ENCODE measurements around the gene SMC1B. TPM values are rescaled to one million over a fixed set of nuclear protein-coding genes. Genes with fewer than 3 reads are reported as not detected.
A peak's percentile ranks its signal among the peaks of the same experiment; 100 is the strongest.

The SMC1B gene
- total RNA-seq, 2 donors from 2014 or later, result 2.7 to 3.2 TPM

DNA sequence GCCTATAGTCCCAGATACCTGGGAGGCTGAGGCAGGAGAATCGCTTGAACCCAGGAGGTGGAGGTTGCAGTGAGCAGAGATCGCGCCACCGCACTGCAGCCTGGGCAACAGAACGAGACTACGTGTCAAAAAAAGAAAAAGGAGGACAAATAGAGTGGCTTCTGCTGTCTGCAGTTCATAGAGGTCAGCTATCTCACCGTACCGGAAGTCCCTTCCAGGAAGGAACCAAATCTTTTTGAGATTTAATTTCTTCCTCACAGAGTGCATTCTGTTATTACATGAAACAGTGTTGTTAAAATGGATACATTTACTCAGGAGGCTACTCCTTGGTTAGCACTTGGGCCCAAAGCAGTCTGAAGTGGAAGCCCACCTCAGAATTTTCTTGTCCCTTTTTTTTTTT is 70.3 kb downstream of the SMC1B start:
- Mint-ChIP-seq H3K27me3 (ENCODE audit: low read depth) (no peaks in the 10 kb centered on the region), H3K4me1 (ENCODE audit: low read depth) (peaks cover 26% of the 10 kb centered on the region), H3K9me3 (peaks cover 0 to 2% of the 10 kb centered on the region in 2 donors), H3K4me3 (no peak overlapping the region), H3K36me3 (ENCODE audit: insufficient read depth in 2 of 2) (peaks cover 1 to 18% of the 10 kb centered on the region in 2 donors), H3K27ac (no peak overlapping the region)
- ATAC-seq (replicated peaks in 1 of 2), result no peak
- no peak for DNase-seq

DNA sequence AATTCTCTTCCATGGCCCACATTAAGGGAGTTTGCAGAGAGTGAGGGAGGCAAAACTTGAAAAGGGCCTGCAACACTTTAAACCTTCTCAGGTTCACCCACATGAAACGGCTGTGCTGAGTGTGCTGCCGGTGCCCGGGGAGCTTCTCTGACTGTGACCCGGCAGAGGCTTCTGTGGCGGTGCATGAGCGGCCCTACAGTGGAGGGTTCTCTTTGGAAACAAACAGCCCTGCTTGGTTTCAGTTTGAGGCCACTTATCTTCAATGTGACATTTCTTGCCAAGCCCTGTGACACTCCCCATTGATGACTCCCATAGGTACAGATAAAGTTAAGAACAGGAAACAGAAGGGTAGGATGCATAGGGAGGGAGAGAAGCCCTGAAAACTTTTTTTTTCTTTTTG is 71.9 kb downstream of the SMC1B start:
- peaks cover 4 to 32% of the 10 kb centered on the region in 2 donors for H3K36me3 Mint-ChIP-seq (ENCODE audit: insufficient read depth in 2 of 2)
- peak overlapping the region; percentile 21 for H3K27ac Mint-ChIP-seq
- peak overlapping the region in 1 of 2 donors; percentile 17 for H3K4me3 Mint-ChIP-seq
- no peaks in the 10 kb centered on the region for H3K9me3 Mint-ChIP-seq
- peak; percentile 55 to 74 for DNase-seq
- H3K27me3 Mint-ChIP-seq (ENCODE audit: low read depth), result no peaks in the 10 kb centered on the region
- peak; percentile 97 to 99 for ATAC-seq (replicated peaks in 1 of 2)
- peaks cover 37% of the 10 kb centered on the region for H3K4me1 Mint-ChIP-seq (ENCODE audit: low read depth)

DNA sequence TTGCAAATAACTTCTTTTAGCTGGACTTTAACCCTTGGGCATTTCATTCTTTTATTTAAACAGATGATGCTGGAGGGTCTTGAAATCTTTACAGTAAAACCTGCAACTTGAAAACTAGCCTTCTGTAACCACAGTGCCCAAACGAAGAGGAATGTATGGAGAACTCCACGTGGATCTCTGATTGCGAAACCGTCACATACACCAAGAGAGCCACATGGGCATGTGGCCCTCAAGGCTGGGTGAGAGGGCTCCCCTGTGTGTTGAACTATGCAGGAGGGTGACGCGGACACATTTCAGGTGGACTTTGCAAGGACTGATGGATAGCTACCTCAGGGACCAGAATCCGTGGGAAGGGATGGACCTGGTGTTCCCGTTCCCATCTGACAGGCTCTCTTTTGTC is 73.1 kb downstream of the SMC1B start:
- H3K27ac Mint-ChIP-seq, result no peak overlapping the region

DNA sequence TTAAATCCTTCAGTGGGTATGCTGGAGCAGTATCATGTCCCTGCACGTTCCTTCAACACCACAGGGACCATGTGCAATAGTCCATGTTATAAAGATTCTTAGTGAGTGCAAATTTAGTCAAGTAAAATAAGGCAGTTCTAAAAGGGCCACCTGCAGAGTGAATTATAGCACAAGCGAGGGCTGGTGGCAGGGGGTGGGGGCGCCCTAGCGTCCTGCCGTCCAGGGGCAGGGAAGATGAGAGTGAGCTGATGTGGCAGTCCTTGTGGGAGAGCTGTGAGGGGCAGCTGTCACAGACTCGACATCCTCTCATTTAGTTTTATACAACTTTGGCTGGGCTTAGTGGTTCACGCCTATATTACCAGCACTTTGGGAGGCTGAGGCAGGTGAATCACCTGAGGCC is 74.6 kb downstream of the SMC1B start:
- no peaks in the 10 kb centered on the region for H3K9me3 Mint-ChIP-seq
- ATAC-seq (replicated peaks in 1 of 2) (no peak), DNase-seq (no peak)
- H3K4me1 Mint-ChIP-seq (ENCODE audit: low read depth), result peaks cover 36% of the 10 kb centered on the region
- H3K36me3 Mint-ChIP-seq (ENCODE audit: insufficient read depth in 2 of 2), result peaks cover 4 to 36% of the 10 kb centered on the region in 2 donors
- no peak overlapping the region for H3K27ac Mint-ChIP-seq
- H3K4me3 Mint-ChIP-seq, result no peak overlapping the region
- no peaks in the 10 kb centered on the region for H3K27me3 Mint-ChIP-seq (ENCODE audit: low read depth)

More for the DNA sequence above, 73.1 kb downstream of the SMC1B start:
- H3K9me3 Mint-ChIP-seq, result no peaks in the 10 kb centered on the region
- H3K4me3 Mint-ChIP-seq, result no peak overlapping the region
- ATAC-seq (replicated peaks in 1 of 2), result no peak
- DNase-seq, result no peak
- H3K36me3 Mint-ChIP-seq (ENCODE audit: insufficient read depth in 2 of 2), result peaks cover 4 to 37% of the 10 kb centered on the region in 2 donors
- H3K4me1 Mint-ChIP-seq (ENCODE audit: low read depth), result peaks cover 41% of the 10 kb centered on the region
- H3K27me3 Mint-ChIP-seq (ENCODE audit: low read depth), result no peaks in the 10 kb centered on the region

DNA sequence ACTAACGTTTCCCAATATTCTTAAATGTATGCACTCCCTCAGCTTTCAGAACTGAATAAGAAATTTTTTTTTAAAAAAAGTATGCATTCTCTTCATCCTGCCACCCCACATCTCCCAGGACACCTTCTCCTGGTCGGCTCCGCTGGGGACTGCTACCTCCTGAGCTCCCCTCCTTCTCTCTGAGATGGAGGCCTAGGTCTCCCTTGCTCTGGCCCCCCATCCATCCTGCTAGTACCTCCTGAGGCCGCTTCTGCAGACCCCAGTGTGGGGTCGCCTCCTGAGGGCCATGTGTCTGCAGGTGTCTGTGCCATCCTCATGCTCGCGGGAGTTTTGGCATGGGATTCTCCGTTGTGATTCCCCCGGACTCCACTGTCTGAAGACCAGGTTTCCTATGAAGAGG is 75.9 kb downstream of the SMC1B start:
- H3K4me1 Mint-ChIP-seq (ENCODE audit: low read depth), result peaks cover 36% of the 10 kb centered on the region
- ATAC-seq (replicated peaks in 1 of 2), result no peak
- H3K27me3 Mint-ChIP-seq (ENCODE audit: low read depth), result no peaks in the 10 kb centered on the region
- no peaks in the 10 kb centered on the region for H3K9me3 Mint-ChIP-seq
- H3K36me3 Mint-ChIP-seq (ENCODE audit: insufficient read depth in 2 of 2), result peaks cover 5 to 38% of the 10 kb centered on the region in 2 donors
- DNase-seq, result no peak
- no peak overlapping the region for H3K4me3 Mint-ChIP-seq
- H3K27ac Mint-ChIP-seq, result no peak overlapping the region

- Mint-ChIP-seq H3K4me3 (peak overlapping the region; percentile 27 to 49), H3K27me3 (ENCODE audit: low read depth) (no peaks in the 10 kb centered on the region), H3K36me3 (ENCODE audit: insufficient read depth in 2 of 2) (peaks cover 5 to 38% of the 10 kb centered on the region in 2 donors), H3K27ac (no peak overlapping the region), H3K4me1 (ENCODE audit: low read depth) (peaks cover 34% of the 10 kb centered on the region), H3K9me3 (no peaks in the 10 kb centered on the region)
- ATAC-seq (replicated peaks in 1 of 2) (no peak), DNase-seq (no peak)
Measured at GRCh38 chr22:45336971-45337431, 76.4 kb downstream of the SMC1B start.

- Mint-ChIP-seq H3K9me3 (no peaks in the 10 kb centered on the region), H3K4me1 (ENCODE audit: low read depth) (peaks cover 24% of the 10 kb centered on the region), H3K27ac (no peak overlapping the region), H3K4me3 (no peak overlapping the region), H3K27me3 (ENCODE audit: low read depth) (no peaks in the 10 kb centered on the region), H3K36me3 (ENCODE audit: insufficient read depth in 2 of 2) (peaks cover 5 to 35% of the 10 kb centered on the region in 2 donors)
- ATAC-seq (replicated peaks in 1 of 2), result no peak
- DNase-seq, result no peak
Measured at GRCh38 chr22:45335854-45336522, 77.4 kb downstream of the SMC1B start.

DNA sequence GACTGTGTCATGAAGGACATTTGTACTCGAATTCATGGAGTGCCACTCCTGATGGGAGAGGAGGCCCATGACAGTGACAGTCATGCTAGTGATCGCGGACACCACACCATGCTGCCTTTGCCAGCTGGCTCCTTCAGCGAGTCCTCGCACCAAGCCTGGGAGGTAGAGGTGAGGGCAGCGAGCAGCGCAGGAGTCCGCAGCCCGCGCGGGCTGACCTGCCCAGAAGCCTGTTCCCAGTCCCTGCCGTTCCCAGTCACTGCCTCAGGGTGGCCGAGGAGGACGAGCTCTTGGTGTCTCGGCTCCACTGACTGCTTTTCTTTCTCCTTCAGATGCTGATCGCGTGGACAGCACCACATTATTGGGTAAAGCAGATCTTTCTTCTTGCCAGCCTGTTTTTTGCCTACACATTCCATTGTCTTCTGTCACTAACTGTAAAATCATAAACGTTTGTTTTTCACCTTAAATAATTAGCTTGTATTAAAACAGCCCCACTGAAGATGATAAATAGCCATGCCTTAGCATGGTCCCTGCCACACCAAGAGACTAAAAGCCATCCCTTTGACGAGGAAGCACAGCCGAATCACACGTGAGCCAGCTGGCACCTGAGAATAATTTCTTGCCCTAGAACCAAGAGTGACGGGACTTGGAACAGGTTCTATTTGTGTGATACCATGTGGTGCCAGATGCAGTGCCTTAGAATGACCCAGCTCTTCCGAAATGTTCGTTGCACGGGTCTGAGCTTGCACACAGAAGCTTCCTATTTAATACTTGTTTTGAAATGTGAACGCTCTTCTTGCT is 78.2 kb downstream of the SMC1B start:
- no peak overlapping the region for H3K4me3 Mint-ChIP-seq
- no peak overlapping the region for H3K27ac Mint-ChIP-seq
- ATAC-seq (replicated peaks in 1 of 2), result no peak
- DNase-seq, result no peak
- H3K9me3 Mint-ChIP-seq, result no peaks in the 10 kb centered on the region
- H3K36me3 Mint-ChIP-seq (ENCODE audit: insufficient read depth in 2 of 2), result peaks cover 5 to 31% of the 10 kb centered on the region in 2 donors
- H3K4me1 Mint-ChIP-seq (ENCODE audit: low read depth), result peaks cover 16% of the 10 kb centered on the region
- no peaks in the 10 kb centered on the region for H3K27me3 Mint-ChIP-seq (ENCODE audit: low read depth)

DNA sequence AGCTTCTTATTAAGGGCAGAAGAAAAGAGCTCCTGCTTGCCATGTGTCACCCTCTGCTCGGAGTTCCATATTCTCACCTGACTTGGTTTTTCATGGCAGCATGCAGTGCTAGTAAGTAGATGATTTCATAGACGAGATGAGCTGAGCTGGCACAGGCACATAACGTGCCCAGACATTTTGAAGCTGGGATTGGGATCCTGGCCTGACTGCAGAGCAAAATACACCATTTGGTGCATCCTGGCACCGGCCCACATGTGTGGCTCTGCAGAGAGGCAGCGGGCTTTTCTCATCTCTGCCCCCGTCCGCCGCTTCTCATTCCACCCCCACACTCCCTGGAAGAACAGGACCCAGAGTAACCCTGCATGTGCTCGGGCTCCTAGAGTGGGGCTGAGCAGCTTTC is 78.9 kb downstream of the SMC1B start:
- Mint-ChIP-seq H3K27me3 (ENCODE audit: low read depth) (no peaks in the 10 kb centered on the region), H3K9me3 (no peaks in the 10 kb centered on the region), H3K27ac (no peak overlapping the region), H3K4me1 (ENCODE audit: low read depth) (peaks cover 15% of the 10 kb centered on the region), H3K36me3 (ENCODE audit: insufficient read depth in 2 of 2) (peaks cover 4 to 26% of the 10 kb centered on the region in 2 donors), H3K4me3 (no peak overlapping the region)
- no peak for DNase-seq
- no peak for ATAC-seq (replicated peaks in 1 of 2)

GRCh38 chr22:45334068-45334467 is 79.3 kb downstream of the SMC1B start:
- DNase-seq (no peak), ATAC-seq (replicated peaks in 1 of 2) (no peak)
- H3K9me3 Mint-ChIP-seq, result no peaks in the 10 kb centered on the region
- H3K4me1 Mint-ChIP-seq (ENCODE audit: low read depth), result peaks cover 15% of the 10 kb centered on the region
- H3K36me3 Mint-ChIP-seq (ENCODE audit: insufficient read depth in 2 of 2), result peaks cover 4 to 26% of the 10 kb centered on the region in 2 donors
- no peaks in the 10 kb centered on the region for H3K27me3 Mint-ChIP-seq (ENCODE audit: low read depth)
- H3K27ac Mint-ChIP-seq, result no peak overlapping the region
- H3K4me3 Mint-ChIP-seq, result no peak overlapping the region

GRCh38 chr22:45332001-45332400 is 81.4 kb downstream of the SMC1B start:
- Mint-ChIP-seq H3K4me3 (no peak overlapping the region), H3K9me3 (no peaks in the 10 kb centered on the region), H3K27me3 (ENCODE audit: low read depth) (no peaks in the 10 kb centered on the region), H3K27ac (no peak overlapping the region), H3K36me3 (ENCODE audit: insufficient read depth in 2 of 2) (peaks cover 4 to 17% of the 10 kb centered on the region in 2 donors), H3K4me1 (ENCODE audit: low read depth) (peaks cover 15% of the 10 kb centered on the region)
- DNase-seq, result no peak
- ATAC-seq (replicated peaks in 1 of 2), result no peak

DNA sequence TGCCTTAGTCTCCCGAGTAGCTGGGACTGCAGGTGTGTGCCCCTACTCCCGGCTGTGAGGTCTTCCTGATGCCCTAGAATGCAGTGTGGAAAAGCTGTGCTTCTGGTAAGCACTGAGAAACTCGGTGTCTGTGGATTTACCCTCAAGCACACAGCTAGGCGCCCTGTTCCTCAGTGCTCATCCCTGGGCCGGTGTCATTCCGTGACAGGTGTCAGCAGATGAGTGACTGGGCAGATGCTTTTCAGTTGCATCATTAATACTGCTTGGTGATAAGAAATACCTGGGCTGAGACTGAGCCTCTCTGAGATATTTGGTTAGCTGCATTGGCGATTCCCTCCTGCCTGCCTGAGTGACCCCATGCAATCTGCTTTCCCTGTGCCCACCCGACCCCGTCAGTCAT is 81.9 kb downstream of the SMC1B start:
- Mint-ChIP-seq H3K9me3 (no peaks in the 10 kb centered on the region), H3K4me3 (no peak overlapping the region), H3K27ac (no peak overlapping the region), H3K4me1 (ENCODE audit: low read depth) (peaks cover 10% of the 10 kb centered on the region), H3K36me3 (ENCODE audit: insufficient read depth in 2 of 2) (peaks cover 4 to 14% of the 10 kb centered on the region in 2 donors), H3K27me3 (ENCODE audit: low read depth) (no peaks in the 10 kb centered on the region)
- DNase-seq (no peak), ATAC-seq (replicated peaks in 1 of 2) (no peak)

DNA sequence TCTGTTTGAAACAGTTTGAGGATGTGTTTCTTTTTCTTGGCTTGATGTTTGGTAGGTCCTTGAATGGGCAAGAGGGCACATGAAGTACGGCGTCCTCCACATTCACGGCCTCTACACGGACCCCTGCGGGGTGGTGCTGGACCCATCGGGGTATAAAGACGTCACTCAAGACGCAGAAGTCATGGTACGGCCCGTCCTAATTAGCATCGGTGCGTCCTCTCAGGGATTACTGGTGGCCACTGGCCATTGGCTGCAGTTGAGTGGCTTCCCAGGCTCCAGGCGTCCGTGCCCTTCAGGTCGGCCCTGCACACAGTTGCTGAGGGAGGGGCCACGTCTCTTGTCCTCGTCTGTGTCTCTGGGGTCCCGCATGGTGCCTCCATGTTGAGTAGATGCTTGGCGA is 82.9 kb downstream of the SMC1B start:
- peaks cover 4 to 14% of the 10 kb centered on the region in 2 donors for H3K36me3 Mint-ChIP-seq (ENCODE audit: insufficient read depth in 2 of 2)
- no peaks in the 10 kb centered on the region for H3K9me3 Mint-ChIP-seq
- H3K4me1 Mint-ChIP-seq (ENCODE audit: low read depth), result peaks cover 5% of the 10 kb centered on the region

More for the DNA sequence above, 82.9 kb downstream of the SMC1B start:
- Mint-ChIP-seq H3K4me3 (no peak overlapping the region), H3K27ac (peak overlapping the region; percentile 40), H3K27me3 (ENCODE audit: low read depth) (no peaks in the 10 kb centered on the region)
- DNase-seq, result no peak
- ATAC-seq (replicated peaks in 1 of 2), result no peak

All from activated T-cell treated with anti-CD3 and anti-CD28 coated beads, Interleukin-2, amount 50 U/mL, for 72 hours (primary cell).